Umbilical cord (tissue), 1 donor: ENCODE results near the gene PATE2. TPM values are rescaled to one million over a fixed set of nuclear protein-coding genes. Genes with fewer than 3 reads are reported as not detected.

Experiments
- total RNA-seq: library from RNA; depleted of rRNA; stranded (reverse); fragments of >200 nt; gene quantifications from one replicate; pipeline ENCODE4 v1.2.3, GENCODE V29; 2014; ENCODE audit warnings: low replicate concordance; ENCODE audit not compliant: insufficient read depth

PATE2 gene
- total RNA-seq, 1 donor from 2014 or later, result 12.5 TPM

Other genes with a start within 250 kb of the PATE2 start
- 62.4 TPM for gene EI24, start 209.4 kb downstream of the PATE2 start, total RNA-seq
- 103 TPM for gene STT3A, start 186.0 kb downstream of the PATE2 start, total RNA-seq
- gene CHEK1, start 153.7 kb downstream of the PATE2 start, total RNA-seq, result 80.2 TPM
- 2.2 TPM for gene ACRV1, start 98.0 kb downstream of the PATE2 start, total RNA-seq
- gene PATE1, start 32.5 kb downstream of the PATE2 start, total RNA-seq, result 0.96 TPM
- gene PATE3, start 9.3 kb upstream of the PATE2 start, total RNA-seq, result not detected
- 5.3 TPM for gene PATE4, start 54.5 kb upstream of the PATE2 start, total RNA-seq
- 12.8 TPM for gene HYLS1, start 108.8 kb upstream of the PATE2 start, total RNA-seq
- gene PUS3, start 124.4 kb upstream of the PATE2 start, total RNA-seq, result 22.6 TPM
- gene DDX25, start 125.7 kb upstream of the PATE2 start, total RNA-seq, result 2.2 TPM
- 0.24 TPM for gene VSIG10L2, start 167.2 kb upstream of the PATE2 start, total RNA-seq